Measurements from ENCODE around the gene LTBP4.
A peak's percentile ranks its signal among the peaks of the same experiment; 100 is the strongest.
"Not testable (repeated sequence)": the region's sequence is repeated elsewhere in the genome, so short reads cannot be mapped to it uniquely, and the experiment has no call there.

The LTBP4 gene

GRCh38 chr19:40621283-40621682, 20.1 kb downstream of the LTBP4 start:
- DNase-seq (ENCODE audit: low read depth), result no peak
- TF ChIP-seq, protein P1, sequence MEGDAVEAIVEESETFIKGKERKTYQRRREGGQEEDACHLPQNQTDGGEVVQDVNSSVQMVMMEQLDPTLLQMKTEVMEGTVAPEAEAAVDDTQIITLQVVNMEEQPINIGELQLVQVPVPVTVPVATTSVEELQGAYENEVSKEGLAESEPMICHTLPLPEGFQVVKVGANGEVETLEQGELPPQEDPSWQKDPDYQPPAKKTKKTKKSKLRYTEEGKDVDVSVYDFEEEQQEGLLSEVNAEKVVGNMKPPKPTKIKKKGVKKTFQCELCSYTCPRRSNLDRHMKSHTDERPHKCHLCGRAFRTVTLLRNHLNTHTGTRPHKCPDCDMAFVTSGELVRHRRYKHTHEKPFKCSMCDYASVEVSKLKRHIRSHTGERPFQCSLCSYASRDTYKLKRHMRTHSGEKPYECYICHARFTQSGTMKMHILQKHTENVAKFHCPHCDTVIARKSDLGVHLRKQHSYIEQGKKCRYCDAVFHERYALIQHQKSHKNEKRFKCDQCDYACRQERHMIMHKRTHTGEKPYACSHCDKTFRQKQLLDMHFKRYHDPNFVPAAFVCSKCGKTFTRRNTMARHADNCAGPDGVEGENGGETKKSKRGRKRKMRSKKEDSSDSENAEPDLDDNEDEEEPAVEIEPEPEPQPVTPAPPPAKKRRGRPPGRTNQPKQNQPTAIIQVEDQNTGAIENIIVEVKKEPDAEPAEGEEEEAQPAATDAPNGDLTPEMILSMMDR (IDR thresholded peaks at IDR 0.05; ENCODE audit: low read depth, low read length, missing control alignments), result no peak
- no peak overlapping the region for H3K4me3 ChIP-seq (ENCODE audit: low read depth, low read length)
- in situ Hi-C loops (cut with HindIII; ENCODE audit: low sequenced_read_pairs), result no loop called here

- in situ Hi-C loops (cut with HindIII; ENCODE audit: low sequenced_read_pairs), result no loop called here
- no peak for DNase-seq (ENCODE audit: low read depth)
- H3K4me3 ChIP-seq (ENCODE audit: low read depth, low read length), result no peak overlapping the region
- TF ChIP-seq, protein P1 (IDR thresholded peaks at IDR 0.05; ENCODE audit: low read depth, low read length, missing control alignments), result no peak
These were observed 21.0 kb downstream of the LTBP4 start for GRCh38 chr19:40621966-40622772.

DNA sequence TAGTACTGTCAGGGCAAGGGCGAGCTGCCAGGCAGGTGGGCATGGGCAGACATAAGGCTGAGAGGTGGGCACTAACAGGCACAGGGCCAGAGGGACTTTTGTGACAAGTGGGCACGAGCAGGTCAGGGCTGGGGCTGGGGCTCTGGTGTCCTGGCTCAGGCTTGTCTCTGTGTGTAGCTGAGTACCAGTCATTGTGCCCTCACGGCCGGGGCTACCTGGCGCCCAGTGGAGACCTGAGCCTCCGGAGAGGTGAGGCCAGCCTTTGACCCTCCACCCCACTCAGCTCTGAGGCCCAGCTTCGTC, 21.6 kb downstream of the LTBP4 start:
- DNase-seq (ENCODE audit: low read depth), result no peak
- H3K4me3 ChIP-seq (ENCODE audit: low read depth, low read length), result no peak overlapping the region
- TF ChIP-seq, protein P1 (IDR thresholded peaks at IDR 0.05; ENCODE audit: low read depth, low read length, missing control alignments), result no peak
- in situ Hi-C loops (cut with HindIII; ENCODE audit: low sequenced_read_pairs), result no loop called here

- TF ChIP-seq, protein P1 (IDR thresholded peaks at IDR 0.05; ENCODE audit: low read depth, low read length, missing control alignments), result no peak
- in situ Hi-C loops (cut with HindIII; ENCODE audit: low sequenced_read_pairs), result no loop called here
- H3K4me3 ChIP-seq (ENCODE audit: low read depth, low read length), result no peak overlapping the region
- DNase-seq (ENCODE audit: low read depth), result peak; percentile 89
These were observed 22.5 kb downstream of the LTBP4 start for GRCh38 chr19:40623403-40624251.

DNA sequence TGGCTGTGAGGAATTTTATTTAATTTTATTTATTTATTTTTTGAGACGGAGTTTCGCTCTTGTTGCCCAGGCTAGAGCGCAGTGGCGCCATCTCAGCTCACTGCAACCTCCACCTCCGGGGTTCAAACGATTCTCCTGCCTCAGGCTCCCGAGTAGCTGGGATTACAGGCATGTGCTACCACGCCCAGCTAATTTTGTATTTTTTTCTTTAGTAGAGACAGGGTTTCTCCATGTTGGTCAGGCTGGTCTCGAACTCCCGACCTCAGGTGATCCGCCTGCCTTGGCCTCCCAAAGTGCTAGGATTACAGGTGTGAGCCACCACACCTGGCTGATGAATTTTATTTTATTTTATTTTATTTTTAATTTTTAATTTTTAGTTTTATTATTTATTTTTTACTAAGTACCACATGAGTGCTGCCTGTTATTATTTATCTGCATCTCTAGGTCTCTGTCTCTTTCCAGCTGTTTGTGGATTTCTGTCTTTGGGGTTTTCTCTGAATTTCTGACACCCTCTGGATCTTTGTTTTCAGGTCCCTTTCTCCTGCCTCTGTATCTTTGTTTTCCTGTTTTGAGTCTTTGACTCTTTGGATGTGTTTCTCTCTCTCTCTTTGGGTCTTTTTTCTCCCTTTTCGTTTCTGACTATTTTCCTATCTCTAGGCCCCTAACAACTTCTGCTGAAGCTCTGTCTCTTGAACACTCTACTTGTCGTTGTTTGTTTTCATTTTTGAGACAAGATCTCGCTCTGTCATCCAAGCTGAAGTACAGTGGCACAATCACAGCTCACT, 23.4 kb downstream of the LTBP4 start:
- DNase-seq (ENCODE audit: low read depth); in situ Hi-C loops (cut with HindIII; ENCODE audit: low sequenced_read_pairs); H3K4me3 ChIP-seq (ENCODE audit: low read depth, low read length): not testable (repeated sequence)

DNA sequence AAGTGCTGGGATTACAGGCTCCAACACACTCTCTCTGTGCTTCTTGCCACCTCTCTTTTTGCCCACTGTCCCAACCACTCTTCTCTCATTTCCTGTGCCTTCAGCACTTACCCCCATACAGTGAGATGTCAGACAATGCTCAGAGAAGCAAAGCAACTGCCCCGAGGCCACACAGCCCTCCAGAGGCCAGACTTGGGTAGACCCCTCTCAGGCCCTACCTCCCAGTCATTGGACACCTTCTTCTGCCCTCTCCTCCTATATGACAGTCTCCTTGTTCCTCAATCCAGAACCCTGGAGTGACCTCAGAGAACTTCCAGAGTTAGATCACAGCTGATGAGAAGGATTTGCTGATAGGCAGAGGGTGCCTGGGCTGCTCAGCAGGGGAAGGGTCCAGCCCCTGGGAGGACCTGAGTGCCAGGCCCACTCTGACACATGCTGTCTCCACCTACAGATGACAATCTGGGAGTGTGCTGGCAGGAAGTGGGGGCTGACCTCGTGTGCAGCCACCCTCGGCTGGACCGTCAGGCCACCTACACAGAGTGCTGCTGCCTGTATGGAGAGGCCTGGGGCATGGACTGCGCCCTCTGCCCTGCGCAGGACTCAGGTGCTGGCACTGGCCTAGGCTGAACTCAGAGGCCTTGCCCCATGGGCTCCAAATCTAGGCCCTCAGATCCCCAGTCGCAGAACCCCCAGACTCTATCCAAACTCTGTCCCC, 24.4 kb downstream of the LTBP4 start:
- TF ChIP-seq, protein P1 (IDR thresholded peaks at IDR 0.05; ENCODE audit: low read depth, low read length, missing control alignments), result no peak
- DNase-seq (ENCODE audit: low read depth), result no peak
- H3K4me3 ChIP-seq (ENCODE audit: low read depth, low read length), result no peak overlapping the region
- in situ Hi-C loops (cut with HindIII; ENCODE audit: low sequenced_read_pairs), result no loop called here
